Measurements from ENCODE around the gene YPEL3.
A peak's percentile ranks its signal among the peaks of the same experiment; 100 is the strongest.
"Not testable (repeated sequence)": the region's sequence is repeated elsewhere in the genome, so short reads cannot be mapped to it uniquely, and the experiment has no call there.

Gene YPEL3

DNA sequence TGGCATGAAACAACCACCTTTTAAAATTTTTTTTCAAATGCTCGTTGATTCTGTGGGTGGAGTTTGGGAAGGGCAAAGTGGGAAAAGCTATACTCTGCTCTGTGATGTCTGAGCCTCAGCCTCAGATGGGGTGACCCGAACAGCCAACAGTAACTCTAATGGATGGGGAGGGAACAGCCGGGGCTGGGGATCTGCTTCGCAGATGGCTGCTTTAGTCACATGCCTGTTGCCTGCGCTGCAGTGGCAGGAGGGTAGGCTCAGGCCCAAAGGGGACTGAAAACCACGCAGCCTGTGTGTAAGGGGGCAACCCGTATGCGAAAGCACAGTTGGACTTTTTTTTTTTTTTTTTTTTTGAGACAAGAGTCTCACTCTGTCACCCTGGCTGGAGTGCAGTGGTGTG, 41.9 kb upstream of the YPEL3 start:
- no peaks in the 10 kb centered on the region for H3K27me3 ChIP-seq
- no peaks in the 10 kb centered on the region for H4K20me1 ChIP-seq
- H3K4me2 ChIP-seq, result peak overlapping the region; percentile 33 to 86 (median 69)
- TF ChIP-seq Cebpa-rat (IDR thresholded peaks at IDR 0.05), result no peak
- H3K27ac ChIP-seq, result peak overlapping the region in 8 of 11 experiments; percentile 2 to 83 (median 70); a peak in 13 of 22 replicates
- no peaks in the 10 kb centered on the region for H3K36me3 ChIP-seq
- peaks cover 29 to 67% (median 44%) of the 10 kb centered on the region in 10 experiments for H3K4me1 ChIP-seq
- no peak overlapping the region for H3K4me3 ChIP-seq
- H3K9ac ChIP-seq, result peak overlapping the region in 5 of 11 experiments; percentile 27 to 61 (median 34); a peak in 6 of 22 replicates
- peaks cover 0 to 4% (median 0%) of the 10 kb centered on the region in 11 experiments; a peak in 2 of 22 replicates for H3K9me3 ChIP-seq (replicated peaks in 1 of 11)

DNA sequence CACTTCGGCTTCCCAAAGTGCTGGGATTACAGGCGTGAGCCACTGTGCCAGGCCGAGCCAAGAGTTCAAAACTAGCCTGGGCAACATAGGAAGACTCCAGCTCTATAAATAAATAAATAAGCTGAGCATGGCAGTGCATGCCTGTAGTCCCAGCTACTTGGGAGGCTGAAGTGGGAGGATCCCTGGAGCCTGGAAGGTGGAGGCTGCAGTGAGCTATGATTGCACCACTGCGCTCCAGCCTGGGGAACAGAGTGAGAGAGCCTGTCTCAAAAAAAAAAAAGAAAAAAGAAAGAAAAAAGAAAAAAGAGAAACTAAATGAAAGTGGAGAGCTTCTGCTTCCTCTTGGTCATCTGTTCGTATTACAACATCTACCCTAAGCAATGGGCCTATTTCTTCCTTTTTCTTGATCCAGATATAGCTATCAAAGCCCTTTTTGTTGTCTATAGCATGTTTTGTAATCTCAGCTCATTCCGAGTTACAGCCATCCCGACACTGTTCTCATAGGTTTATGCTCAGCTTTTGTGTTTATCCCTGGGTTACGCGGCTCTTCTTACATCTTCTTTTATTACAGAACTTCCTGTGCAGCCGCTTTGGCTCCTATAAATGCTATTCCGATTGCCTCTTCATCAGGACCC, 41.1 kb upstream of the YPEL3 start:
- H4K20me1 ChIP-seq, result no peaks in the 10 kb centered on the region
- H3K4me2 ChIP-seq, result peak overlapping the region in 9 of 11 experiments; percentile 24 to 86 (median 70); a peak in 18 of 22 replicates
- peak overlapping the region in 2 of 10 experiments; percentile 0 to 35; a peak in 2 of 20 replicates for H3K4me3 ChIP-seq
- peak in 3 of 11 experiments; percentile 23 to 55 (median 41); a peak in 3 of 22 replicates for TF ChIP-seq Cebpa-rat (IDR thresholded peaks at IDR 0.05)
- peak overlapping the region in 9 of 11 experiments; percentile 5 to 83 (median 67); a peak in 16 of 22 replicates for H3K27ac ChIP-seq
- peaks cover 37 to 72% (median 52%) of the 10 kb centered on the region in 10 experiments for H3K4me1 ChIP-seq
- no peaks in the 10 kb centered on the region for H3K27me3 ChIP-seq
- H3K9ac ChIP-seq, result peak overlapping the region in 6 of 11 experiments; percentile 21 to 61 (median 48); a peak in 11 of 22 replicates
- H3K9me3 ChIP-seq (replicated peaks in 1 of 11), result peaks cover 0 to 10% (median under 1%) of the 10 kb centered on the region in 11 experiments; a peak in 5 of 22 replicates
- no peaks in the 10 kb centered on the region for H3K36me3 ChIP-seq

DNA sequence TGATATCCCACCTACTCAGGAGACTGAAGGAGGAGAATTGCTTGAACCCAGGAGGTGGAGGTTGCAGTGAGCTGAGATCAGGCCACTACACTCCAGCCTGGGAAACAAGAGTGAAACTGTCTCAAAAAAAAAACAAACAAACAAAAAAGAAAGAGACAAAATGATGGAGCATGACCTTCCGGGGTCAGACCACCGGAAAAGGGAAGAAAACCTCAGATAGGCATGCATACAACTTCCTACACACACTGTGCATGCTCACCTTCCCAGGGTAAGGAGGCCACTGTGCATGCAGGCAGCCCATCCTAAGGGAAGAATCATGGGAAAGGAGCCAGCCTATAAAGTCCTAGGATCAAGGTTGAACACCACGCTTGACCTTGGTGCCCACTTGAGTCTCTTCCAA, 36.6 kb upstream of the YPEL3 start:
- H3K27me3 ChIP-seq, result no peaks in the 10 kb centered on the region
- peak overlapping the region; percentile 43 to 76 (median 63) for H3K4me2 ChIP-seq
- peaks cover 0 to 37% (median 23%) of the 10 kb centered on the region in 11 experiments; a peak in 20 of 22 replicates for H3K9me3 ChIP-seq (replicated peaks in 1 of 11)
- peaks cover 27 to 59% (median 34%) of the 10 kb centered on the region in 10 experiments for H3K4me1 ChIP-seq
- peak overlapping the region in 1 of 10 experiments; percentile 0; a peak in 1 of 20 replicates for H3K4me3 ChIP-seq
- no peak for TF ChIP-seq Cebpa-rat (IDR thresholded peaks at IDR 0.05)
- H4K20me1 ChIP-seq, result no peaks in the 10 kb centered on the region
- no peaks in the 10 kb centered on the region for H3K36me3 ChIP-seq
- H3K9ac ChIP-seq, result no peak overlapping the region
- peak overlapping the region in 7 of 11 experiments; percentile 5 to 69 (median 38); a peak in 12 of 22 replicates for H3K27ac ChIP-seq

DNA sequence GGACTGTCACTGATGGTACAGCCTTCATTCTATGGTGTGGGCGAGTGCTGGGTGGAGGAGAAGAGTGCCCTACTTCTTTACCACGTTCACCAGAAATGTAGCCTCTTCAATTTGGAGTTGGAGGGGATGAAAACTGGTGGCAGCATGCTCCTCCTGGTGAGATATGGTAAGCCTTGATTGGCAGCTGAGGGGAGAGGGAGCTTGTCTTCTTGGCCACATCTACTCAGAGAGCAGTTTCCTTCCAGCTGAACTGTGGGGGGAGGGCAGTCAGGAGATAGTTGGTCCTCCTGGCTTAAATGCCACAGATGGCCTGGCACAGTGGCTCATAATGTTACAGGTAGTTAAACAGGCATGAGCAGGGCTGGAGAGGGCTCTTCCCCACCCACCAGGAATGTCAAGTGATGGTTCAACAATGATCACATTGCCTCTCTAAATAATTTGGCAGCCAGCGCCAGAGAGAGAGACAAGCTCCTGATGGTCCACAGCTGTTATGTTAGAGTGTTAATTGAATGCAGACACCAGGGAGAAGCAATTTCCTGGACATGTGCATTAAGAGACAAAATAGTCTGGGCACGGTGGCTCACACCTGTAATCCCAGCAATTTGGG, 36.0 kb upstream of the YPEL3 start:
- Histone ChIP-seq H3K4me1 (peaks cover 26 to 52% (median 32%) of the 10 kb centered on the region in 10 experiments), H3K27me3 (no peaks in the 10 kb centered on the region), H4K20me1 (no peaks in the 10 kb centered on the region), H3K4me3 (peak overlapping the region in 1 of 10 experiments; percentile 16; a peak in 3 of 20 replicates), H3K9ac (no peak overlapping the region), H3K27ac (peak overlapping the region in 7 of 11 experiments; percentile 5 to 69 (median 38); a peak in 13 of 22 replicates), H3K36me3 (no peaks in the 10 kb centered on the region), H3K4me2 (peak overlapping the region; percentile 43 to 76 (median 63)), H3K9me3 (replicated peaks in 1 of 11) (peaks cover 0 to 37% (median 23%) of the 10 kb centered on the region in 11 experiments; a peak in 20 of 22 replicates)
- no peak for TF ChIP-seq Cebpa-rat (IDR thresholded peaks at IDR 0.05)

DNA sequence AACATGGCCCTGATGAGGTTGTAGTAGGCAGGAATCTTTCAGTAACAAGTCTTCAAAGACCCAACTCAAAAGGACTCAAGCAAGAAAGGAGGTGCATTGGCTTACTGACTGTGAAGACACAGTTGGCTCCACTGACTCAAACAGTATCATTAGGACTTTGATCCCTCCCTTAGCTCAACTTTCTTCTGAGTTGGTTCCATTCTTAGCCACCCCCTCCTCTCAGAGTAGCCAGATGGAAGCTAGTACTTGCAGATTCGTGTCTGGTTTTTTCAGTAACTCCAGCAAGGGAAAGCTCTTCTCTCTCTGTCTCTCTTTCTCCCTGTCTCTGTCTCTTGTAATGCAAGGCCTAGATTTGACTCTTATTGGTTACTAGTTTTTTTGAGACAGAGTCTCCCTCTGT, 32.0 kb upstream of the YPEL3 start:
- H3K27ac ChIP-seq, result no peak overlapping the region
- H4K20me1 ChIP-seq, result no peaks in the 10 kb centered on the region
- H3K4me3 ChIP-seq, result no peak overlapping the region
- H3K9ac ChIP-seq, result no peak overlapping the region
- H3K27me3 ChIP-seq, result no peaks in the 10 kb centered on the region
- no peaks in the 10 kb centered on the region for H3K36me3 ChIP-seq
- H3K9me3 ChIP-seq (replicated peaks in 1 of 11), result peaks cover 0 to 35% (median 23%) of the 10 kb centered on the region in 11 experiments; a peak in 20 of 22 replicates
- TF ChIP-seq Cebpa-rat (IDR thresholded peaks at IDR 0.05), result no peak
- peaks cover 25 to 44% (median 36%) of the 10 kb centered on the region in 10 experiments for H3K4me1 ChIP-seq
- H3K4me2 ChIP-seq, result no peak overlapping the region

DNA sequence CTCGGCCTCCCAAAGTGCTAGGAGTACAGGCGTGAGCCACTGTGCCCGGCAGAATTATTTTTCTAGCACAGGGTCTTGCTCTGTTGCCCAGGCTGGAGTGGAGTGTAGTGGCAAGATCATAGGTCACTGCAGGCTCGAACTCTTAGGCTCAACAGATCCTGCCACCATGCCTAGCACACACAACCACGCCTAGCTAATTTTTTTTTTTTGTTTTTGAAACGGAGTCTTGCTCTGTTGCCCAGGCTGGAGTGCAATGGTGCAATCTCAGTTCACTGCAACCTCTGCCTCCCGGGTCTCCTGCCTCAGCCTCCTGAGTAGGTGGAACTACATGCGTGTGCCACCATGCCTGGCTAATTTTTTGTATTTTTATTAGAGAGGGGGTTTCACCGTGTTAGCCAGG, 29.7 kb upstream of the YPEL3 start:
- H3K4me2 ChIP-seq, H4K20me1 ChIP-seq, H3K4me3 ChIP-seq, H3K27me3 ChIP-seq, H3K27ac ChIP-seq, H3K36me3 ChIP-seq, H3K9ac ChIP-seq: not testable (repeated sequence)
- H3K9me3 ChIP-seq (replicated peaks in 1 of 11), result peaks cover 0 to 13% (median 10%) of the 10 kb centered on the region in 11 experiments; a peak in 17 of 22 replicates
- H3K4me1 ChIP-seq, result peaks cover 18 to 42% (median 32%) of the 10 kb centered on the region in 10 experiments

DNA sequence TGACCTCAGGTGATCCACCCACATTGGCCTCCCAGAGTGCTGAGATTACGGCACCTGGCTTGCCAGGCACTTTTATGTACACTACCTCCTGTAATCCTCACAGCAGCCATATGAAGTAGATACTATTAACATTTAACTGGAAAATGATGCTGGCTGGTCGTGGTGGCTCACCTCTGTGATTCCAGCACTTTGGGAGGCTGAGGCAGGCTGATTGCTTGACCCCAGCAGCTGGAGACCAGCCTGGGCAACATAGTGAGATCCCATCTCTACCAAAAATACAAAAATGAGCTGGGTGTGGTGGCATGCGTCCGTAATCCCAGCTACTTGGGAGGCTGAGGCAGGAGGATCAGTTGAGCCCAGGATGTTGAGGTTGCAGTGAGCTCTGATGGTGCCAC, 29.0 kb upstream of the YPEL3 start:
- peaks cover 0 to 16% (median 0%) of the 10 kb centered on the region in 11 experiments; a peak in 7 of 22 replicates for H3K36me3 ChIP-seq
- no peak overlapping the region for H3K9ac ChIP-seq
- 0 out of 22 replicates have a peak overlapping the region, but pooled peaks of 1 of the 11 experiments have one; percentile 69 for H3K4me2 ChIP-seq
- H3K27ac ChIP-seq, result no peak overlapping the region
- no peaks in the 10 kb centered on the region for H3K27me3 ChIP-seq
- H4K20me1 ChIP-seq, result no peaks in the 10 kb centered on the region
- TF ChIP-seq Cebpa-rat (IDR thresholded peaks at IDR 0.05), result no peak
- H3K9me3 ChIP-seq (replicated peaks in 1 of 11), result peaks cover 0 to 6% (median 3%) of the 10 kb centered on the region in 11 experiments; a peak in 10 of 22 replicates
- peaks cover 18 to 43% (median 34%) of the 10 kb centered on the region in 10 experiments for H3K4me1 ChIP-seq
- H3K4me3 ChIP-seq, result no peak overlapping the region

DNA sequence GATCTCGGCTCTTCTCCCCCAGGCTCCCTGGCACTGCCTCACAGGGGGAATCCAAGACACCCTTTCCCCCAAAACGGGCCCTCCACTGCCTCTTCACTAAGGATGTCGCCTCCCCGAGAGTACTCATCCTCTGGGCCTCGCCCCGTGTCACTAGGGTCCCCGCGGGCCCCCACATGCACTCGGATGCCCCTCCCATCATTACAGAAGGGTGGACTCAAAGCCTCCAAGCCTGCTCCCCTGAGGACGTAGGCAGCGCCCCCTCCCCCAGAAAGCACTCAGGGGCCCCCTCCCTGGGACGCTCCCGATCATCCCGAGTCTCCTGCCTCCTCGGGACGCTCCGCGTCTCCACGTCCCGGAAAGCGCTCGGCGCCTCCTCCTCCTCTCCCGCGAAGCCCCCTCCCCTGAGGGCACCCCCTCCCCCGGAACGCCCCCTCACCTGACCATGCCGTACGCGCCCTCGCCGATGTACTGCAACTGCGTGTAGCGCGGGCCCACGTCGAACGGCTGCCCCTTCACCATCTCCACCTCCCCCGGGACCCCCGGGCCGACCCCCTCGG, 26.7 kb upstream of the YPEL3 start:
- Histone ChIP-seq H3K27me3 (no peaks in the 10 kb centered on the region), H3K4me2 (peak overlapping the region; percentile 84 to 99 (median 97)), H3K9me3 (replicated peaks in 1 of 11) (no peaks in the 10 kb centered on the region), H3K27ac (peak overlapping the region; percentile 38 to 93 (median 84); a peak in 21 of 22 replicates), H3K4me1 (peaks cover 28 to 54% (median 42%) of the 10 kb centered on the region in 10 experiments), H3K4me3 (peak overlapping the region; percentile 71 to 86 (median 78)), H4K20me1 (no peaks in the 10 kb centered on the region), H3K9ac (peak overlapping the region; percentile 80 to 94 (median 90)), H3K36me3 (peaks cover 8 to 39% (median 18%) of the 10 kb centered on the region in 11 experiments; a peak in 20 of 22 replicates)
- no peak for TF ChIP-seq Cebpa-rat (IDR thresholded peaks at IDR 0.05)
